WI38 (cell line): ENCODE results near the gene MYO3B.

Experiments
- H3K4me3 ChIP-seq: 2 replicates; pipeline ENCODE4 v1.5.1; 2011; ENCODE audit warnings: low read depth, mild to moderate bottlenecking, control low read depth, low read length
- CTCF ChIP-seq: IDR thresholded peaks from 2 replicates; pipeline ENCODE4 v1.5.1; 2012; ENCODE audit warnings: low read depth, mild to moderate bottlenecking, control low read depth, low read length

MYO3B gene

GRCh38 chr2:170350929-170351826 is 173.2 kb downstream of the MYO3B start:
- no peak for TF ChIP-seq CTCF
- no peak overlapping the region for H3K4me3 ChIP-seq

GRCh38 chr2:170353723-170354122 is 175.8 kb downstream of the MYO3B start:
- H3K4me3 ChIP-seq, result no peak overlapping the region
- no peak for TF ChIP-seq CTCF

- H3K4me3 ChIP-seq, result no peak overlapping the region
- TF ChIP-seq CTCF, result no peak
Measured at GRCh38 chr2:170354388-170354787, 176.4 kb downstream of the MYO3B start.

GRCh38 chr2:170354855-170355780 is 177.2 kb downstream of the MYO3B start:
- H3K4me3 ChIP-seq, result no peak overlapping the region
- no peak for TF ChIP-seq CTCF

- no peak overlapping the region for H3K4me3 ChIP-seq
- no peak for TF ChIP-seq CTCF
Measured at GRCh38 chr2:170359466-170359865, 181.5 kb downstream of the MYO3B start.

GRCh38 chr2:170360546-170361089 is 182.7 kb downstream of the MYO3B start:
- no peak for TF ChIP-seq CTCF
- H3K4me3 ChIP-seq, result no peak overlapping the region
